GM23248 (cell line): ENCODE data around the gene HARS2. TPM values are rescaled to one million over a fixed set of nuclear protein-coding genes. Genes with fewer than 3 reads are reported as not detected.
"Not testable (repeated sequence)": the region's sequence is repeated elsewhere in the genome, so short reads cannot be mapped to it uniquely, and the experiment has no call there.

Experiments
- DNase-seq: peaks from one replicate; pipeline ENCODE4 v3.0.0-alpha.2; 2015
- H2AFZ ChIP-seq: fragments of 200-600 bp; sonication (generic); 2 replicates; pipeline ENCODE4 v1.6.1; 2016; ENCODE audit warnings: antibody characterized with exemption
- H3F3A ChIP-seq: fragments of 200-600 bp; sonication (generic); 2 replicates; pipeline ENCODE4 v1.6.1; 2016; ENCODE audit warnings: mild to moderate bottlenecking, antibody characterized with exemption, mixed run types; ENCODE audit not compliant: insufficient read depth
- H3K27ac ChIP-seq: fragments of 200-600 bp; sonication (generic); 2 replicates; pipeline ENCODE4 v1.5.1; 2016; ENCODE audit warnings: mild to moderate bottlenecking
- H3K27me3 ChIP-seq: fragments of 200-600 bp; sonication (generic); replicated peaks from 2 replicates; pipeline ENCODE4 v1.6.1; 2016; ENCODE audit warnings: mild to moderate bottlenecking; ENCODE audit not compliant: insufficient read depth
- H3K36me3 ChIP-seq: fragments of 200-600 bp; sonication (generic); 2 replicates; pipeline ENCODE4 v1.6.1; 2016; ENCODE audit warnings: low read depth, mild to moderate bottlenecking
- H3K4me1 ChIP-seq: fragments of 200-600 bp; sonication (generic); 2 replicates; pipeline ENCODE4 v1.6.1; 2016; ENCODE audit warnings: mild to moderate bottlenecking; ENCODE audit not compliant: insufficient read depth
- H3K4me2 ChIP-seq: fragments of 200-600 bp; sonication (generic); one replicate; pipeline ENCODE4 v1.6.1; 2016; ENCODE audit warnings: mild to moderate bottlenecking; ENCODE audit not compliant: unreplicated experiment
- H3K4me3 ChIP-seq: fragments of 200-600 bp; sonication (generic); 2 replicates; pipeline ENCODE4 v1.5.1; 2016; ENCODE audit warnings: mild to moderate bottlenecking
- H3K79me2 ChIP-seq: fragments of 200-600 bp; sonication (generic); 2 replicates; pipeline ENCODE4 v1.6.1; 2016; ENCODE audit warnings: mild to moderate bottlenecking; ENCODE audit not compliant: insufficient read depth
- H3K9ac ChIP-seq: fragments of 200-600 bp; sonication (generic); 2 replicates; pipeline ENCODE4 v1.6.1; 2016; ENCODE audit warnings: mild to moderate bottlenecking
- H3K9me2 ChIP-seq: fragments of 200-600 bp; sonication (generic); 2 replicates; pipeline ENCODE4 v1.6.1; 2016; ENCODE audit warnings: mixed run types, mild to moderate bottlenecking, moderate library complexity; ENCODE audit not compliant: insufficient read depth
- H3K9me3 ChIP-seq: fragments of 200-600 bp; sonication (generic); one replicate; pipeline ENCODE4 v1.6.1; 2017; ENCODE audit warnings: low read depth
- H4K20me1 ChIP-seq: fragments of 200-600 bp; sonication (generic); 2 replicates; pipeline ENCODE4 v1.6.0; 2016; ENCODE audit not compliant: insufficient read depth
- EZH2 ChIP-seq: fragments of 200-600 bp; sonication (generic); IDR thresholded peaks from 2 replicates; pipeline ENCODE4 v1.6.1; 2018; ENCODE audit warnings: antibody characterized with exemption, mild to moderate bottlenecking; ENCODE audit not compliant: insufficient read depth, poor library complexity, severe bottlenecking
- EZH2phosphoT487 ChIP-seq: fragments of 200-600 bp; sonication (generic); IDR thresholded peaks from 2 replicates; pipeline ENCODE4 v1.6.1; 2018; ENCODE audit warnings: antibody characterized with exemption, moderate library complexity, mild to moderate bottlenecking, low read depth; ENCODE audit not compliant: insufficient read depth
- WGBS, 2 experiments: methylation state at CpG; one replicate each; pipeline ENCODE4 v1.1.6; 2015 to 2017; ENCODE audit warnings: low lambda C conversion rate in 2 of 2, low coverage in 1 of 2; ENCODE audit errors: missing lambda C conversion rate in 2 of 2; 5-methylcytosine and 5-hydroxymethylcytosine counted together
- in situ Hi-C: fragments of 300-500 bp; cut with MboI; formaldehyde crosslinking; loops from 2 replicates; pipeline ENCODE4 v1.15.0; 2020
- polyA plus RNA-seq: library from polyadenylated mRNA; unstranded; fragments of >200 nt; fragmentation: Nextera tagmentation; extraction: Ambion mirVana; gene quantifications from 2 replicates; pipeline ENCODE4 v1.2.1, GENCODE V29; 2016
- total RNA-seq: library from RNA; depleted of rRNA; stranded (reverse); fragments of >200 nt; shearing (Covaris generic); gene quantifications from 2 replicates; pipeline ENCODE4 v1.2.3, GENCODE V29; 2014

Gene HARS2
- total and polyA plus RNA-seq, 2 experiments from 2014 or later, result 23.3 to 29.7 TPM

DNA sequence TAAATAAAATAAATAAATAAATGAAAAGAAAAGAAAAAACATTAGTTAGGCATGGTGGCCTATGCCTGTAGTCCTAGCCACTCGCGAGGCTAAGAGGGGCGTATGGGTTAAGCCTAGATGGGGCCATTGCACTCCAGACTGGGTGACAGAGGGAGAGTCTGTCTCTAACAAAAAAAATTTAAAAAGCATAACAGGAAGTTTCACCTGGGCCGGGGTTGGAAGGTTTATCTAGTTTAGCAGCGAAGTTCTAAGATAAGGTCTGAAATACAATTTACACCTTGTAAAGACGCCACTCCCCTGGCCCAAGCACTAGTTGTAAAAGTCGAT is 27.0 kb downstream of the HARS2 start:
- 63 to 68% methylated on average over 7 of the region's 7 CpGs for WGBS, 2 experiments
- in situ Hi-C loops, result no loop called here
- Histone ChIP-seq H4K20me1 (no peaks in the 10 kb centered on the region), H3F3A (peaks cover 10% of the 10 kb centered on the region), H3K9ac (no peak overlapping the region), H2AFZ (peak overlapping the region; percentile 43; the same call in 1 of the 2 replicates), H3K79me2 (no peaks in the 10 kb centered on the region), H3K4me2 (peak overlapping the region; percentile 49), H3K4me3 (no peak overlapping the region), H3K9me3 (no peaks in the 10 kb centered on the region), H3K27ac (peak overlapping the region; percentile 31; the same call in 1 of the 2 replicates), H3K4me1 (peaks cover 10% of the 10 kb centered on the region; the same call in 1 of the 2 replicates), H3K9me2 (no peaks in the 10 kb centered on the region), H3K27me3 (no peaks in the 10 kb centered on the region), H3K36me3 (no peaks in the 10 kb centered on the region)
- no peak for DNase-seq
- TF ChIP-seq EZH2phosphoT487 (no peak), EZH2 (no peak)

DNA sequence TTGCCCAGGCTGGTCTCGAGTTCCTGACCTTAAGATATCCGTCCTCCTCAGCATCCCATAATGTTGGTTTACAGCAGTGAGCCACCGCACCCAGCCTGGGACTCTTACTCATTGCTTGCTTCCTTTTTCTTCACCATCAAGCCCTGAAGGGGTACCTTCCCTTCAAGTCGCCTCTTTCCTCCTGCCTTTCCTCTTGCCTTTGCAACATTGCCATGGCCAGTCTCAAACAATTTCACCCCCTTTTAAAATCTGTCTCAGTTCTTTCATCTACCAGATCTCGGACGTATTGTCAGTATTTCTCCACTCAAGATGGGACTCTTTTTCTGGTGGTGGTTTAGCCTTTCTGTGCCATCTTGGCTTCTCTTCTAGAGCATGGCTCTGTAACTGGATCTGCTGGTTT is 29.5 kb downstream of the HARS2 start:
- H4K20me1 ChIP-seq, H3K27me3 ChIP-seq, H3K79me2 ChIP-seq, H3K27ac ChIP-seq, H3K4me3 ChIP-seq, in situ Hi-C loops, H3K9ac ChIP-seq, H3K9me2 ChIP-seq, H3K36me3 ChIP-seq, H3K9me3 ChIP-seq, H2AFZ ChIP-seq, H3K4me2 ChIP-seq, H3K4me1 ChIP-seq, DNase-seq: not testable (repeated sequence)
- H3F3A ChIP-seq, result peaks cover 10% of the 10 kb centered on the region
- WGBS, 2 experiments, result 39 to 41% methylated on average over 6 of the region's 6 CpGs

DNA sequence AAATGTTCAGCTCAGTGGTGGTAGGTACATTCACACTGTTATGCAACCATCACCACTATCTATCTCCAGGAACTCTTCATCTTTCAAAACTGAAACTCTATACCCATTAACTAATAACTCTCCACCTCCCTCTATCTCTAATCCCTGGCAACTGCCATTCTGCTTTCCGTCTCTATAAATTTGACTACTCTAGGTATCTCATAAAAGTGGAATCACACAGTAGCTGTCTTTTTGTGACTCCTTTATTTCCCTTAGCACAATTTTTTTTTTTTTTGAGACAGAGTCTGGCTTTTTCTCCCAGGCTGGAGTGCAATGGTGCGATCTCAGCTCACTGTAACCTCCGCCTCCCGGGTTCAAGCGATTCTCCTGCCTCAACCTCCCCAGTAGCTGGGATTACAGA is 30.1 kb downstream of the HARS2 start:
- H3F3A ChIP-seq, result peaks cover 13% of the 10 kb centered on the region
- H3K9me3 ChIP-seq, H3K79me2 ChIP-seq, DNase-seq, H3K4me3 ChIP-seq, H3K4me2 ChIP-seq, H3K27me3 ChIP-seq, H3K9ac ChIP-seq, H2AFZ ChIP-seq, H3K9me2 ChIP-seq, H4K20me1 ChIP-seq, H3K36me3 ChIP-seq, H3K4me1 ChIP-seq, H3K27ac ChIP-seq, in situ Hi-C loops: not testable (repeated sequence)
- WGBS, 2 experiments, result 75 to 76% methylated on average over 5 of the region's 5 CpGs

DNA sequence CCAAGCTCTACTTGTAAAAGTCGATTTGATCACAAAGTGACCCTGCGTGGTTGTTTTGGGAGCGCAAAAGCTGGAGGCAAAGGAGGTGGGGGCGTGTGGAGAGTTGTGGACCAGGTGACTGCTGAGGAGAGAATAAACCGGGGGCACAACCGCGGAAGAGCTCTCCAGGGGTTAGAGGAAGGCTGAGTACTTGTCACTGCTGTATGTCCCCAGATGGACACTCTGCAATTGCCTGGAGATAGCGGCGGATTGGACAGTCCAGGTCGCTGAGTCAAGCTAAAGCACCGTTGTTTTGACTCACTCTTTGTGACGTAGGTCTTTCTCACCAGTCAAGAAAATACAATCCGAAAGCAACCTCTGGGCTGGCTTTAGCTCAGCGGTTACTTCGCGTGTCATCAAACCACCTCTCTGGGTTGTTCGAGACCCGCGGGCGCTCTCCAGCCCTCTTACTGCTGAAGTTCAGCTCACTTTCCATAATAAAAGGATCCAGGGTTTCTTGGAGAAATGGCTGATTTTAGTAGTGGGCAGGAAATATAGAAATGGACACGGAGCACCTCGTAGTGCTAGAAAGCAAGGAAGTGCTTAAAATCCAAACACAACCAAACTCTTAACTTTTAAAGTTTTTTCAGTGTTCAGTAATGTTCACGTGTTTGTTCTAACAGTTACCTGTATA is 34.7 kb downstream of the HARS2 start:
- Histone ChIP-seq H3K9me3 (no peaks in the 10 kb centered on the region), H3K27ac (no peak overlapping the region), H4K20me1 (no peaks in the 10 kb centered on the region), H3K9me2 (no peaks in the 10 kb centered on the region), H2AFZ (peak overlapping the region; percentile 75), H3K79me2 (no peaks in the 10 kb centered on the region), H3K27me3 (no peaks in the 10 kb centered on the region), H3K4me3 (peak overlapping the region; percentile 73), H3K9ac (peak overlapping the region; percentile 46; the same call in 1 of the 2 replicates), H3K36me3 (no peaks in the 10 kb centered on the region), H3F3A (peaks cover 7% of the 10 kb centered on the region; the same call in 1 of the 2 replicates), H3K4me1 (no peaks in the 10 kb centered on the region), H3K4me2 (peak overlapping the region; percentile 79)
- in situ Hi-C loops, result no loop called here
- no peak for TF ChIP-seq EZH2phosphoT487
- peak; percentile 95 for DNase-seq
- WGBS, 2 experiments, result 1 to 2% methylated on average over 22 to 23 of the region's 23 CpGs

DNA sequence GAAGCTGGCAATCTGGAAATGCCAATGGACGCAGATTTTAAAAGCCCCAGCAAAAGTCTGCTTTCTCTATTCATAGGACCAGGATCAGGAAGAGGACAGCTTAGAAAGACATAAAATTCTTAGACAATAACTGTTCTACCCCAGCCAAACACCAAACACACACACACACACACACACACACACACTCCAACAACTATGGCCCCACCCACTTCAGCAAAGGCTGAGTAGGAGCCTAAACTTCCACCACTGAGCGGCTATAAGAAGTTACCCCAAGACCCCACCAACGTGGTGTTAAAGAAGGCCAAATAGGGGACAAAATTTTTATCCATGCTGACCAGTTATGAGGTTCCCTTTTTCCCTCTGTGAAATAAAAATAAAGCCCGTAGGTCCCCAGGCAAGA is 41.8 kb downstream of the HARS2 start:
- in situ Hi-C loops, result no loop called here
- H3K9me3 ChIP-seq, result no peaks in the 10 kb centered on the region
- TF ChIP-seq EZH2 (no peak), EZH2phosphoT487 (no peak)
- no peak overlapping the region for H3K4me2 ChIP-seq
- no peak overlapping the region for H3K4me3 ChIP-seq
- H3K4me1 ChIP-seq, result no peaks in the 10 kb centered on the region
- H4K20me1 ChIP-seq, result no peaks in the 10 kb centered on the region
- H3K9me2 ChIP-seq, result no peaks in the 10 kb centered on the region
- H3K36me3 ChIP-seq, result no peaks in the 10 kb centered on the region
- H3K79me2 ChIP-seq, result no peaks in the 10 kb centered on the region
- no peak overlapping the region for H2AFZ ChIP-seq
- no peaks in the 10 kb centered on the region for H3F3A ChIP-seq
- no peaks in the 10 kb centered on the region; the same call in 1 of the 2 replicates for H3K27me3 ChIP-seq
- DNase-seq, result no peak
- 26 to 27% methylated on average over 4 of the region's 4 CpGs for WGBS, 2 experiments
- no peak overlapping the region for H3K9ac ChIP-seq
- no peak overlapping the region for H3K27ac ChIP-seq
